Choroid plexus epithelial cell (primary cell): ENCODE data around the gene YWHAG.
A peak's percentile ranks its signal among the peaks of the same experiment; 100 is the strongest.
"Not testable (repeated sequence)": the region's sequence is repeated elsewhere in the genome, so short reads cannot be mapped to it uniquely, and the experiment has no call there.

ENCODE experiments used
- DNase-seq: peaks from one replicate; pipeline ENCODE4 v3.0.0-alpha.2; 2010; ENCODE audit warnings: low read depth
- H3K4me3 ChIP-seq: 2 replicates; pipeline ENCODE4 v1.5.1; 2011; ENCODE audit warnings: low read depth, mild to moderate bottlenecking, control low read depth, low read length, moderate library complexity
- CTCF ChIP-seq: conservative IDR thresholded peaks from 2 replicates; pipeline ENCODE4 v1.5.1; 2011; ENCODE audit warnings: low read depth, mild to moderate bottlenecking, control low read depth, inconsistent platforms, low read length, moderate library complexity

YWHAG gene

DNA sequence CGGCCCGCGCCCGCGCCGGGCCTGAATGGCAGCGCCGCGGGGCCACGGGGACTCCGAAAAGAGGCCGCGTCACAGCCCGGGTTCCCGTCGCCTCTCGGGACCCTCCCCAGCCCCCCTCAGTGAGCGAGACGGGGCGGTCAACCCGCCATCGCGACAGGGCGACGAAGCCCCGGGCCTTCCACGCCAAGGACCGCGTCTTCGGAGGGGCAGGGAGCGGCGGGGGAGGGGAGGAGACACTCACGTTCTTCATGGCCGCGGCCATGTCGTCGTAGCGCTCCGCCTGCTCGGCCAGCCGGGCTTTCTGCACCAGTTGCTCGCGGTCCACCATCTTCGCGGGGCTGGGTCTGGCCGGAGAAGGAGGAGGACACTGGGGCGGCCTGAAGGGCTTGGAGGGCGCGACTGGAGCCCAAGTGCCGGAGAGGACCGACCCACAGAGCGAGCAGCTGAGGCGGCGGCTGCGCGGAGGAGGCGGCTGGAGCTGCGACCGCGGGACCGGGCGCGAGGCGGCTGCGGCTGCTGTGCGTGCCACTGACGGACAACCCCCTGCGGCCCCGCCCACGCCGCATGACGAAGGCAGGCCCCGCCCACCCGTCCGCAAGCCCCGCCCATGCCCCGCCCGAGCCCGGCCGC lies at the start of gene YWHAG:
Gene YWHAG (minus strand): TSS at position 511 of the 630 bp plus-strand sequence. CDS start 183 bp downstream, at position 328.
- peak; percentile 92 for DNase-seq
- H3K4me3 ChIP-seq: peak within 1 kb of the TSS; percentile 98
- TF ChIP-seq CTCF: no peak

DNA sequence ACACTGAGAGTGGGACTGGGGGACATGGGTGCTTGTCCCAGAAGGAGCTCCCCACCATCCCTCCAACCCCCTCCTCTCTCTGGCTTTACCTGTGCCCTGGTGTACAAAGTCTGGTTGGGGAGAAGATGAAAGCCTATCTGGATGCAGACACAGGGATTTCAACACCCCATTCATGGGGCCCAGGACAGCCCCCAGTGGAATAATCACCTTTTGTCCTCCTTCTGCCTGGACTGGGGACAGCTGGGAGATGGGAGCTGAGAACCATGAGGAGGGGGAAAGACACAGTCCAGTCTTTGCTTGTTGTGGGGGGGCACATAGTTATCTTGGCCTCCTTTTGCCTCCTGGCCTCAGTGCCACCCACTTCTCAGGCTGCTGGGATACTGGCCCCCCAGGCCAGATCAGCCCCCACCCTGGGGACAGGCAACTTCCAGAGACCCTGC lies 49.4 kb upstream of the YWHAG start:
- TF ChIP-seq CTCF: no peak

GRCh38 chr7:76407718-76408117 lies 48.9 kb upstream of the YWHAG start:
- TF ChIP-seq CTCF: no peak

More for the DNA sequence above, 49.4 kb upstream of the YWHAG start:
- H3K4me3 ChIP-seq: no peak overlapping the region
- DNase-seq: no peak

DNA sequence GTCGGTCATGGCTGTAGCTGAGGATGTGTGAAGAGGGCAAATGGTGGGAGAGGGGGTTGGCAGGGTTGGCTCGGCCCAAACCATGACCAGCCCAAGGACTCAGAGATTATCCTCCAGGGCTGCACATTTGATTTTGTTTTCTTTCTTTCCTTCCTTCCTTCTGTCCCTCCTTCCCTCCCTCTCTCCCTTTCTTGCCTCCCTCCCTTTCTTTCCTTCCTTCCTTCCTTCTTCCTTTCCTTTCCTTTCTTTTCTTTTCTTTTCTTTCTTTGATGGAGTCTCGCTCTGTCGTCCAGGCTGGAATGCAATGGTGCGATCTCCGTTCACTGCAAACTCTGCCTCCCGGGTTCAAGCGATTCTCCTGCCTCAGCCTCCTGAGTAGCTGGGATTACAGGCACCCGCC lies 46.9 kb upstream of the YWHAG start:
- DNase-seq: no peak
- H3K4me3 ChIP-seq: no peak overlapping the region
- no peak for TF ChIP-seq CTCF

More at GRCh38 chr7:76407718-76408117, 48.9 kb upstream of the YWHAG start:
- no peak for DNase-seq
- no peak overlapping the region for H3K4me3 ChIP-seq

DNA sequence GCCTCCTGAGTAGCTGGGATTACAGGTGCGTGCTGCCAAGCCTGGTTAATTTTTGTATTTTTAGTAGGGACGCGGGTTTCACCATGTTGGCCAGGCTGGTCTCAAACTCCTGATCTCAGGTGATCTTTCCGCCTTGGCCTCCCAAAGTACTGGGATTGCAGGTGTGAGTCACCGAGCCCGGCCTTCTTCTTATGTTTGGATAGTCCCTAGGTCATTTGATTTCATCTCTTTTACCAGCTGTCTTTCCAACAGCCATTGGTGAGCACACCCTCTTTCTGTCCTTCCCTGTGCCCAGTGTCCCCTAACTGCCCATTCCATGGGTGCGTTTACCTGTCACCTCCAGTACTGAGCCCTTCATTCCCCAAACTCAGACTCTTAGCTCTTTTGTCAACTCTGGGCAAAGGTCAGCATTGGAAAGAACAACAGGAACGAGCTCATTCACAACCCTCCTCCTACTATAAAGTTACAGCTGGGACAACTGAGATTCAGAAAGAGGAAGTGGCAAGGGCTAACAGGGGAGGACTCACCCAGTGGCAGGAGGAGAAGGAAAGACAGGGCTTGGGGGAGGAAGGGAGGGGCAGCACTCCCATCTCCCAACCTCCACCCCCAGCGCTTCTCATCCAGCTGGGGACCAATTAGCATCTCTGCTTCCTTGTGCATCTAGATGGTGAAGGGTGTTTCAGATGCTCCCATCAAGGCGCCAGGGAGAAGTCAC lies 45.1 kb upstream of the YWHAG start:
- H3K4me3 ChIP-seq: no peak overlapping the region
- TF ChIP-seq CTCF: no peak
- no peak for DNase-seq

DNA sequence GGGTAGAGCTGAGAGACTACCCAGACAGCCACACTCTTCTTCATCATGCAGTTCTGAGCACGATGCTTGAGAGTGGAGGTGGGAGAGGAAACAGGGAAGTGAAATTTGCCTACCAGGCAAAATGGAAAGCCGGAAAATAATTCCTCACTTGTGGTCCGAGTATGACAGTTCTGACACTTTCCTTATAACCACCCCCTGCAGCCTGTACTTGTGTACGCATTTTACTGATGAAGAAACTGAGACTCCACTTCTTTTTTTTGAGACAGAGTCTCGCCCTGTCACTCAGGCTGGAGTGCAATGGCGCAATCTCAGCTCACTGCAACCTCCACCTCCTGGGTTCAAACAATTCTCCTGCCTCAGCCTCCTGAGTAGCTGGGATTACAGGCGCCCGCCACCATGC lies 44.3 kb upstream of the YWHAG start:
- DNase-seq, H3K4me3 ChIP-seq: not testable (repeated sequence)

DNA sequence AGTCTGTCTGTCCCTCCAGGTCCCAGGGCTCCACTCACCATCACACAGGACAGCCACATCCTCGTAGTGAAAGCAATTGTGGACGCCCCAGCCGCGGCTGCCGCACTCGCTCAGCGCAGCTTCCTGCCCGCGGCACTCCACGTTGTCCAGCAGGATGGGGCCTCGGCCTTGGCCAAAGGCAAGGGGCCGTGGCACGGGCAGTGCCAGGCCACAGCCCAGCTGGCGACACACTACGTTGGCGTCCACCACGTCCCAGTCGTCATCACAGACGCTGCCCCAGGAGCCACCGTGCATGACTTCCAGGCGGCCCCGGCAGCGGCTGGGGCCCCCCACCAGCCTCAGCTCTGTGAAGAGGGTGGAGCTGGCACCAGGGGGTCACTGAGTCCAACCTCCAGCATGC lies 41.5 kb upstream of the YWHAG start:
- no peak for TF ChIP-seq CTCF
- no peak overlapping the region for H3K4me3 ChIP-seq
- no peak for DNase-seq
